G401 (cell line): ENCODE measurements around the gene FAM83G. TPM values are rescaled to one million over a fixed set of nuclear protein-coding genes. Genes with fewer than 3 reads are reported as not detected.
"Not testable (repeated sequence)": the region's sequence is repeated elsewhere in the genome, so short reads cannot be mapped to it uniquely, and the experiment has no call there.

Source experiments
- DNase-seq: peaks from one replicate; pipeline ENCODE4 v3.0.0-alpha.2; 2015; ENCODE audit warnings: low spot score
- in situ Hi-C: cut with HindIII; loops from 2 replicates; pipeline ENCODE4 v1.10.0; 2016; ENCODE audit warnings: low sequenced_read_pairs, mixed read lengths
- total RNA-seq: library from RNA; depleted of rRNA; stranded (reverse); fragments of >200 nt; shearing (Covaris generic); gene quantifications from 2 replicates; pipeline ENCODE4 v1.2.3, GENCODE V29; 2014

Gene FAM83G
- total RNA-seq, 1 experiment from 2014 or later, result 10.2 TPM

DNA sequence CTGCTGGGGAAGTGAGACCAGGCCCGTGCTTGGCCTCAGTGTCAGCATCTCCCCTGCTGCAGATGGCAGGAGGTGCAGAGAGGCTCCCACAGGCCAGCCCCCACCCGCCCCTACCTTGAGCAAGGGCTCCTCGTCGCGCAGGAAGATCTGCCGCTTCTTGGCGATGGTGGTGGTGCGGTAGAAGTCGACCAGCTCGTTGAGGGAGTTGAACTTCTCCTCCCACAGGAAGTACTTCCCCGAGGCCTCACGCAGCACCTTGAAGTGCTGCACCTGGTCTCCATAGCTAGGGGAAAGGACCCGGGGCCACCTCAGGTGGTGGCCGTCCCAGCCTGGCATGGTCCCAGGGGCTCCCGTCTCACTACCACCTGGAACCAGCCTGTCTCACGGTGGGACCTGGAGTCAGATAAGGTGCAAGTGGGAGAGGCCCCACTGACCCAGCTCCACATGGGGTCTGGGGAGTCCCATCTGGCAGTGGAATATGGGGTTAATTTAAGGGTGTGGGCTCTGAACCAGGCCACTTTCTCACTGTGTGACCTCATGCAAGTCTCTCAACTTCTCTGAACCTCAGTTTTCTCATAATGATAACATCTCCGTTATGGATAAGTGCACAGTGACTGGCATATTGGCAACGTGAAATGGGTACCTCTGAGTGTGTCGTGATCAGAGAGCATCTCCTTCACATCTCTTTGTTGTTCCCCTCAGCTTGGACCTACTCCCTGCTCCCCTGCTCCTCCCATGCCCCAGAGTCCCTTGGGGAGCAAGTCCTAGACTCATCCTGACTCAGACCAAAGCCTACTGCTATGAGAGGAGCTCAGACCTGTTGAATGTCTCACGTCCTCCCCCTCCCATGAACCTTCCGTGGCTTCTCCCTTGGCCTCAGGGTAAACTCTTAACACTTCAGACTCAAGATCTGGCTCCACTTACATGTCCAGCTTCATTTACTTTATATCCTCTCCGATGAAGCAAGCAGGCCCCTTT lies 19.8 kb upstream of the FAM83G start:
- no peak for DNase-seq
- in situ Hi-C loops, result no loop called here

GRCh38 chr17:19023209-19023999 lies 18.8 kb upstream of the FAM83G start:
- no peak for DNase-seq
- in situ Hi-C loops, result no loop called here

- in situ Hi-C loops, result no loop called here
- DNase-seq, result no peak
Measured at GRCh38 chr17:19022747-19023146, 18.2 kb upstream of the FAM83G start.

DNA sequence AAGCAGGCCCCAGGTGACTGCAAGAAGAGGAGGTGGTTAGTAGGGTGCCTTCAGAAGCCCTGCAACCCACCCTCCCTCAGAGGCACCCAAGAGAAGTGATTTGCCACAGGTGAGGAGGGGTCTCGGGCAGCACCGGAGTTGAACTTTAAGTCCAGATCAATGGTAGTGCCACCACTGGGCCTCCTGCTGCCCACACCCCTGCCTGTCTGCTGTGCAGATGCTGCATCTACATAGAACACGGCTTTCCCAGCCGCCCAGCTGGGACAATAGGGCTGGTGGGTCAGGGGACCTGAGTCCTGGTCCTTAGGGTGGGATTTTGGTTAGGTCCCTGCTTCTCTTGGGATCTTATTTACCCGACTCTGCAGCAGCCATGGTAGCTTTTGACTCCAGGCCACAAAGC lies 17.6 kb upstream of the FAM83G start:
- DNase-seq, result no peak
- in situ Hi-C loops, result no loop called here

- in situ Hi-C loops, result no loop called here
- DNase-seq, result no peak
Measured at GRCh38 chr17:19021622-19022083, 17.1 kb upstream of the FAM83G start.

DNA sequence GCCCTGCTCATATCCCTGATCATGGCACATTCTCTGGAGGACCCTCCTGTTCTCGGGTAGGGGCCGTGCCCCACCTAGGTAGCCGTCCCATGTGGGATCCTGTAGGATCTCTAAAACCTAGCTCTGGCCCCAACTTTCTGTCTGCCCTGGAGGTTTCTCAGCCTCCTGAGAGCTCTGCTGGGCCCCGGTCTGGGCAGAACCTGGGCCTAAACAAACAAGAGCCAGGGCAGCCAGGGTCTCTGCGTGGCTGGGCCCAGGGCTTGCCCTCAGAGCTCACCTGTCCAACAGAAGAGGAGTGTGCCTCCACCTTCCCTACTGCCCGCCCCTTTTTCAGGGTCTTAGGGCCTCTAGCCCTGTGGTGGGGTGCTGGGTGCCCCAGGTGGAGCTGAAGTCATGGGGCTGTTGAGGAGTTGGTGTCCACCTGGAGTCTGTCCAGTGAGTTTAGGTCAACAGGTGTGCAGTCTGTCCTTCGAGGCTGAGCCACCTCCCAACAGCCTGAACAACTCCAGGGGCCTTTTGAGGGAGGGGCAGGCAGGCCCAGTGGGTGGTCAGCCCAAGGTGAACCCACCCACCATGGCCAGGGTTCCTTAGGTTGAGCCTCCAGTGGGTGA lies 16.6 kb upstream of the FAM83G start:
- in situ Hi-C loops, DNase-seq: not testable (repeated sequence)

DNA sequence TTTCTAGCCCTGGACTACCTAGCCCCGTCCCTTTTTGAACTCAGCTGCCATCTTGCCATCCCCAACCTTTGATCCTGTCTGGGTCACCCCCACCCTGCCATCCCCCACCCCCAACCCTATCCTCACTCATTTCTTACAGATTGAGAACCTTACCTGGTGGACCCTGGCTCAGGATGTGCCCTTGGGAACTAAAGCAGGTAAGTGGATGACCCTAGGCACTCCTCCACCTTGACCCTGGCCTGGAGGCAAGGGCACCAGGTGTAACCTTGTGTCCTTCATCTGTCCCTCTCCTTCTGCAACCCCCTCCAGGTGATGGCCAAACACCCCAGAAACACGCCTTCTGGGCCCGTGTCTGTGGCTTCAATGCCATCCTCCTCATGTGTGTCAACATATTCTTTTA lies 15.5 kb upstream of the FAM83G start:
- DNase-seq, result no peak
- in situ Hi-C loops, result no loop called here

GRCh38 chr17:19019041-19019941 lies 14.7 kb upstream of the FAM83G start:
- no peak for DNase-seq
- in situ Hi-C loops, result no loop called here

- in situ Hi-C loops, result no loop called here
- DNase-seq, result no peak
Measured at GRCh38 chr17:19018600-19018950, 14.0 kb upstream of the FAM83G start.

DNA sequence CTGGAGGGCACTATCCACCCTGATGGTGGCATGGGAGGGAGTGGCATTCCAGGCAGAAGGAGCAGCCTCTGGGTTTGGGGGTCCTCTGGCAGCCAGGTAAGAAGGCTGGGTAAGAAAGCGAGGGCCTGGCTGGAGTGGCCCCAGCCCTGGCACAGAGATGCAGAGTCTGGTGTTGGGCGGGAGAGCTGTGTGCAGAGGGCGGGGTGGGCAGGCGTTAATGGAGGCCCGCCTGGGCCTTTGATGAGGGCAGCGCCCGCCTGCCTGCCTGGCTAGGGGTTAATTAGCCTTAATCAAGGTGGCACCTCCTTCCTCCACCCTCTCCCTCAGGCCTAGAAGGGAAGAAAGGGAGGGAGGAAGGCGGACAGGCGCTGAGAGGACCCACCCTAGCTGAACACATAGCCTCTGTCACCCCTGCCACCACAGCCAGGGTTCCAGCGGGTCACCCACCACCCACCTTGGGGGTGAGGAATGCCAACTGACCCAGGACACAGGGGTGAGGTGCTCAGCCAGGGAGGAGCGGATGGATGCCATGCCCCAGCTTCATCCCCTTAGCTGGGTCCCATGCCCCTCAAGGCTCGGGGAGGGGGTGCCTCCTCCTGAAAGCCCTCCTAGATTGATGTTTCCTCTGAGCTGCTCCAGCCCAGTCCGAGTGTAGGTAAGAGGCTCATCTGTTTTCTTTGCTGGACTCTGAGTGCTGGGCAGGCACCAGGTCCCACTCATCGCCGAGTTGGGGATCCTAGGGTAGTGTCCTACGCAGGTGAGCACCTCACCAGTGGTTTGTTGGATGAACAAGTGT lies 13.4 kb upstream of the FAM83G start:
- in situ Hi-C loops, result no loop called here
- no peak for DNase-seq

DNA sequence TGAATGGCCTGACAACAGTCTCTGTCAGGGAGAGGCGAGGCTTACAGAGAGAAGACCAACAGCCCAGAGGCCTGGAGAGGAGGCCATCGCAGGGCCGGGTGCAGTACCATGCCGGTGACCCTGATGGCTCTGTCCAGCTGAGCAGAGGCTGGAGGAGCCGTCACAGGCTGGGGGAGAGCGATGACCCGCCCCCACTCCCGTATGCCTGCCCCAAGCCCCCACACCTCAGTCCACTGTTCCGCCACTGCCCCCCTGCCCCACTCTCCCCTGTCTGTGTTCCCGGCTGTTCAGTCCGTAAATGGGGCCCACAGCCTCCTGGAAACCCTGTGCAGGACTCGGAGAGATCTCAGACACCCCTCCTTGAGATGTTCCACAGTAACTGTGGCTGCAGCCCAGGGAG lies 12.8 kb upstream of the FAM83G start:
- in situ Hi-C loops, result no loop called here
- no peak for DNase-seq

GRCh38 chr17:19016881-19017280 lies 12.3 kb upstream of the FAM83G start:
- no peak for DNase-seq
- in situ Hi-C loops, result no loop called here

- in situ Hi-C loops, result no loop called here
- no peak for DNase-seq
Measured at GRCh38 chr17:19016297-19016696, 11.7 kb upstream of the FAM83G start.

GRCh38 chr17:19015428-19015827 lies 10.9 kb upstream of the FAM83G start:
- in situ Hi-C loops, result no loop called here
- DNase-seq, result no peak

GRCh38 chr17:19014628-19015215 lies 10.2 kb upstream of the FAM83G start:
- in situ Hi-C loops, result no loop called here
- no peak for DNase-seq

- in situ Hi-C loops, result no loop called here
- DNase-seq, result no peak
Measured at GRCh38 chr17:19013806-19014627, 9.5 kb upstream of the FAM83G start.

DNA sequence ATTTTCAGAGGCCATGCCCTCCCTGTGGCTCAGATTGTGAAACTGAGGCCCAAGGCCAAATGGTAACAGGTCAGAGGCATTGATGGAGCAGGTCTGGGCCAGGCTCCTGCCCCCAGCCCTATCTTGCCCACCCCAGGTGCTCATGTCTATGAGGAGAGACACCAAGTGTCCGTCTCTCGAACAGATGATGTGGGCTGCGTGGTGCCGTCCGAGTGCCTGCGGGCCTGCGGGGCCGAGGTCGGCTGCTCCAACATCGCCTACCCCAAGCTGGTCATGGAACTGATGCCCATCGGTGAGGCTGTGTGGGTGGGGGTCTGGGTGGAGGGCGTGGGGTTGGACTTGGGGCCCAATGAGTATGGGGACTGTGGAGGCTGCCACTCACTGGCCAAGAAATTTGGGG lies 8.7 kb upstream of the FAM83G start:
- in situ Hi-C loops, result no loop called here
- DNase-seq, result no peak
